ENCODE results near the gene CYB5RL. TPM values are rescaled to one million over a fixed set of nuclear protein-coding genes. Genes with fewer than 3 reads are reported as not detected.

The CYB5RL gene
- total RNA-seq, 2 experiments from 2014 or later, result 2.0 to 2.1 TPM

- Mint-ChIP-seq H3K36me3 (ENCODE audit: low read depth) (peaks cover 66% of the 10 kb centered on the region), H3K9me3 (no peaks in the 10 kb centered on the region), H3K27ac (no peak overlapping the region), H3K4me3 (no peak overlapping the region), H3K4me1 (ENCODE audit: low read depth) (peaks cover 30% of the 10 kb centered on the region), H3K27me3 (no peaks in the 10 kb centered on the region)
- TF ChIP-seq CTCF (IDR thresholded peaks at IDR 0.05), result no peak
- H3K9me3 ChIP-seq (ENCODE audit: control insufficient read depth in 1 of 2, insufficient read depth in 1 of 2, low read length in 2 of 2), result no peaks in the 10 kb centered on the region
- H3K36me3 ChIP-seq (ENCODE audit: insufficient read depth, low read length), result peaks cover 44% of the 10 kb centered on the region
- H3K4me3 ChIP-seq (ENCODE audit: low read length), result no peak overlapping the region
- POLR2A ChIA-PET, result no interaction called here
- peaks cover 19% of the 10 kb centered on the region for H3K4me1 ChIP-seq (ENCODE audit: insufficient read depth, low read length)
- no peak for ATAC-seq (ENCODE audit: poor library complexity)
- CTCF ChIA-PET, result no interaction called here
- DNase-seq, result no peak
- intact Hi-C loops (cut with DNase I, micrococcal nuclease), result loop anchor here (5.0 to 10.0 kb wide), 5 partner anchors 81 to 513 kb away; partner anchors contain the start of genes NDC1 (in 1 of the 2), TCEANC2 (in 1 of the 2), TMEM59 (in 1 of the 2) and TTC4 (in 1 of the 2)
- H3K27ac ChIP-seq (ENCODE audit: low read depth in 1 of 2, low read length in 2 of 2), result no peak overlapping the region
- no peaks in the 10 kb centered on the region for H3K27me3 ChIP-seq (ENCODE audit: control insufficient read depth in 1 of 2, insufficient read depth in 2 of 2, low read length in 2 of 2)
Observed at GRCh38 chr1:54204199-54204598, 4.4 kb upstream of the CYB5RL start.

- H3K36me3 ChIP-seq (ENCODE audit: insufficient read depth, low read length), result peaks cover 19% of the 10 kb centered on the region
- no peak for TF ChIP-seq CTCF (IDR thresholded peaks at IDR 0.05)
- H3K27me3 ChIP-seq (ENCODE audit: control insufficient read depth in 1 of 2, insufficient read depth in 2 of 2, low read length in 2 of 2), result no peaks in the 10 kb centered on the region
- DNase-seq, result peak in 1 of 14 experiments; percentile 3
- intact Hi-C loops (cut with DNase I, micrococcal nuclease), result loop anchor here (1.0 to 10.0 kb wide), 6 partner anchors 84 to 517 kb away; partner anchors contain the start of genes NDC1 (in 1 of the 2), TCEANC2 (in 1 of the 2), TMEM59 (in 1 of the 2) and TTC4 (in 1 of the 2)
- Mint-ChIP-seq H3K4me1 (ENCODE audit: low read depth) (peaks cover 34% of the 10 kb centered on the region), H3K27me3 (no peaks in the 10 kb centered on the region), H3K4me3 (peak overlapping the region; percentile 92), H3K36me3 (ENCODE audit: low read depth) (peaks cover 38% of the 10 kb centered on the region), H3K9me3 (no peaks in the 10 kb centered on the region), H3K27ac (peak overlapping the region; percentile 87)
- ChIA-PET POLR2A (interaction anchor here (0.6 to 2.9 kb wide), 16 partner anchors 10 to 299 kb away, joined by 3 to 26 read pairs (median 4); partner anchors contain the start of genes SSBP3, TCEANC2 and TMEM59), CTCF (interaction anchor here (2.8 kb wide), 1 partner anchor 289 kb away, joined by 15 read pairs; no protein-coding TSS in a partner anchor)
- H3K9me3 ChIP-seq (ENCODE audit: control insufficient read depth in 1 of 2, insufficient read depth in 1 of 2, low read length in 2 of 2), result no peaks in the 10 kb centered on the region
- H3K4me1 ChIP-seq (ENCODE audit: insufficient read depth, low read length), result peaks cover 25% of the 10 kb centered on the region
- peak overlapping the region; percentile 22 to 37 for H3K27ac ChIP-seq (ENCODE audit: low read depth in 1 of 2, low read length in 2 of 2)
- peak; percentile 5 for ATAC-seq (ENCODE audit: poor library complexity)
- H3K4me3 ChIP-seq (ENCODE audit: low read length), result peak overlapping the region; percentile 96
Observed at GRCh38 chr1:54200519-54200997, 728 bp upstream of the CYB5RL start.

- Mint-ChIP-seq H3K27me3 (no peaks in the 10 kb centered on the region), H3K4me3 (peak overlapping the region; percentile 92), H3K36me3 (ENCODE audit: low read depth) (peaks cover 41% of the 10 kb centered on the region), H3K27ac (peak overlapping the region; percentile 87), H3K4me1 (ENCODE audit: low read depth) (peaks cover 34% of the 10 kb centered on the region), H3K9me3 (no peaks in the 10 kb centered on the region)
- peaks cover 20% of the 10 kb centered on the region for H3K36me3 ChIP-seq (ENCODE audit: insufficient read depth, low read length)
- POLR2A ChIA-PET, result interaction anchor here (0.9 to 2.9 kb wide), 17 partner anchors 11 to 602 kb away, joined by 3 to 26 read pairs (median 4); partner anchors contain the start of genes SSBP3, TCEANC2, TMEM59 and TTC22
- peaks cover 25% of the 10 kb centered on the region for H3K4me1 ChIP-seq (ENCODE audit: insufficient read depth, low read length)
- CTCF ChIA-PET, result interaction anchor here (1.7 to 2.8 kb wide), 2 partner anchors 15 to 290 kb away, joined by 3 to 15 read pairs; no protein-coding TSS in a partner anchor
- ATAC-seq (ENCODE audit: poor library complexity) (no peak), DNase-seq (peak in 2 of 14 experiments; percentile 28)
- H3K27ac ChIP-seq (ENCODE audit: low read depth in 1 of 2, low read length in 2 of 2), result peak overlapping the region in 1 of 2 donors; percentile 37
- H3K4me3 ChIP-seq (ENCODE audit: low read length), result peak overlapping the region; percentile 96
- TF ChIP-seq CTCF (IDR thresholded peaks at IDR 0.05), result no peak
- H3K27me3 ChIP-seq (ENCODE audit: control insufficient read depth in 1 of 2, insufficient read depth in 2 of 2, low read length in 2 of 2), result no peaks in the 10 kb centered on the region
- no peaks in the 10 kb centered on the region for H3K9me3 ChIP-seq (ENCODE audit: control insufficient read depth in 1 of 2, insufficient read depth in 1 of 2, low read length in 2 of 2)
- intact Hi-C loops (cut with DNase I, micrococcal nuclease), result loop anchor here (1.0 to 2.0 kb wide), 3 partner anchors 208 to 564 kb away; partner anchors contain the start of gene SSBP3 (in 1 of the 2)
Observed at GRCh38 chr1:54199151-54199764, 572 bp downstream of the CYB5RL start.
